Kidney epithelial cell (primary cell): ENCODE measurements around the gene RAB42. TPM values are rescaled to one million over a fixed set of nuclear protein-coding genes. Genes with fewer than 3 reads are reported as not detected.
A peak's percentile ranks its signal among the peaks of the same experiment; 100 is the strongest.
"Not testable (repeated sequence)": the region's sequence is repeated elsewhere in the genome, so short reads cannot be mapped to it uniquely, and the experiment has no call there.

Experiments used
- DNase-seq: peaks from one replicate; pipeline ENCODE4 v3.0.0-alpha.2; 2010; ENCODE audit warnings: low read depth
- H3K27me3 ChIP-seq: 2 replicates; pipeline ENCODE4 v1.6.0; 2011; ENCODE audit warnings: low read length; ENCODE audit not compliant: control insufficient read depth, insufficient read depth
- H3K36me3 ChIP-seq: 2 replicates; pipeline ENCODE4 v1.5.1; 2011; ENCODE audit warnings: low read length; ENCODE audit not compliant: control insufficient read depth, insufficient read depth
- H3K4me3 ChIP-seq: 2 replicates; pipeline ENCODE4 v1.5.1; 2011; ENCODE audit warnings: low read depth, mild to moderate bottlenecking, control low read depth, low read length
- total RNA-seq: library from RNA; depleted of rRNA; stranded (reverse); fragments of >200 nt; gene quantifications from 2 replicates; pipeline ENCODE4 v1.2.3, GENCODE V29; 2015
- TF ChIP-seq, protein P1 (sequence below): IDR thresholded peaks from 2 replicates; pipeline ENCODE4 v1.5.1; 2011; ENCODE audit warnings: mild to moderate bottlenecking, moderate library complexity, low read length, control low read depth, inconsistent platforms; ENCODE audit not compliant: insufficient read depth, poor library complexity, severe bottlenecking

Gene RAB42
- total RNA-seq, 1 donor from 2014 or later: 13.5 TPM

DNA sequence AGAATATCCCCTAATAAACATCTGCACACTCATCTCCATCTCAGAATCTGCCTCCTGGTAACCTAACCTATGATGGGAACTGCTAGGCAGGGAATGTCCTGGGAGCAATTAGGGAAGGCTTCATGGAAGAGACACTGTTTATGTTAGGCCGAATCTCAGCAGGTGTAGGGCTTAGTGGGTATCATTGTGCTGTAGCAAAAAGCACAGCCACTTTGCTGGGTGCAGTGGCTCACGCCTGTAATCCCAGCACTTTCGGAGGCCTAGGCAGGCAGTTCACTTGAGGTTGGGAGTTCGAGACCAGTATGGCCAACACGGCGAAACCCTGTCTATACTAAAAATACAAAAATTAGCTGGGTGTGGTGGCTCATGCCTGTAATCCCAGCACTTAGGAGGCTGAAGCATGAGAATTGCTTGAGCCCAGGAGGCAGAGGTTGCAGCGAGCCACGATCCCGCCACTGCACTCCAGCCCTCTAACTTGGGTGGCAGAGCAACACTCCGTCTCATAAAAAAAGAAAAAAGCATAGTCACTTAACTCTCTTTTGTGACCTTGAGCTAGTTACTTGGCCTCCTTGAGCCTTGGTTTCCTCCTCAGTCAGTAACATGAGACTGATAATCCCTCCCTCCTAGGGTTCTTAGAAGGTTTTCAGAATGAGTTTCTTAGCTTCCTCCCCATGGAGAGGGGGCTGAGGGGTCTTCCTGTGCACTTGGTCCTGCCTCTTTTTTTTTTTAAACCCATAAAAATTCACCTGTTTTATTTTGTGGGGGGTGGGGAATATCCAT lies 3.5 kb downstream of the RAB42 start:
- no peak overlapping the region for H3K4me3 ChIP-seq
- TF ChIP-seq, protein P1, sequence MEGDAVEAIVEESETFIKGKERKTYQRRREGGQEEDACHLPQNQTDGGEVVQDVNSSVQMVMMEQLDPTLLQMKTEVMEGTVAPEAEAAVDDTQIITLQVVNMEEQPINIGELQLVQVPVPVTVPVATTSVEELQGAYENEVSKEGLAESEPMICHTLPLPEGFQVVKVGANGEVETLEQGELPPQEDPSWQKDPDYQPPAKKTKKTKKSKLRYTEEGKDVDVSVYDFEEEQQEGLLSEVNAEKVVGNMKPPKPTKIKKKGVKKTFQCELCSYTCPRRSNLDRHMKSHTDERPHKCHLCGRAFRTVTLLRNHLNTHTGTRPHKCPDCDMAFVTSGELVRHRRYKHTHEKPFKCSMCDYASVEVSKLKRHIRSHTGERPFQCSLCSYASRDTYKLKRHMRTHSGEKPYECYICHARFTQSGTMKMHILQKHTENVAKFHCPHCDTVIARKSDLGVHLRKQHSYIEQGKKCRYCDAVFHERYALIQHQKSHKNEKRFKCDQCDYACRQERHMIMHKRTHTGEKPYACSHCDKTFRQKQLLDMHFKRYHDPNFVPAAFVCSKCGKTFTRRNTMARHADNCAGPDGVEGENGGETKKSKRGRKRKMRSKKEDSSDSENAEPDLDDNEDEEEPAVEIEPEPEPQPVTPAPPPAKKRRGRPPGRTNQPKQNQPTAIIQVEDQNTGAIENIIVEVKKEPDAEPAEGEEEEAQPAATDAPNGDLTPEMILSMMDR: no peak
- no peaks in the 10 kb centered on the region for H3K36me3 ChIP-seq
- no peak for DNase-seq
- H3K27me3 ChIP-seq: peaks cover 2% of the 10 kb centered on the region

DNA sequence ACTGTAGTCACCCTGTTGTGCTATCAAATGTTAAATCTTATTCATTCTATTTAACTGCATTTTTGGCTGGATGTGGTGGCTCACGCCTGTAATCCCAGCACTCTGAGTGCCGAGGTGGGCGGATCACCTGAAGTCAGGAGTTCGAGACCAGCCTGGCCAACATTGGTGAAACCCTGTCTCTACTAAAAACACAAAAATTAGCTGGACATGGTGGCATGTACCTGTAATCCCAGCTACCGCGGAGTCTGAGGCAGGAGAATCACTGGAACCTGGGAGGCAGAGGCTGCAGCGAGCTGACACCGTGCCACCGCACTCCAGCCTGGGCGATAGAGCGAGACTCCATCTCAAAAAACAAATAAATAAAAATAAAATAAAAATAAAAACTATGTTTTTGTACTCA lies 4.2 kb downstream of the RAB42 start:
- not testable (repeated sequence) for H3K4me3 ChIP-seq, DNase-seq, H3K36me3 ChIP-seq, H3K27me3 ChIP-seq

DNA sequence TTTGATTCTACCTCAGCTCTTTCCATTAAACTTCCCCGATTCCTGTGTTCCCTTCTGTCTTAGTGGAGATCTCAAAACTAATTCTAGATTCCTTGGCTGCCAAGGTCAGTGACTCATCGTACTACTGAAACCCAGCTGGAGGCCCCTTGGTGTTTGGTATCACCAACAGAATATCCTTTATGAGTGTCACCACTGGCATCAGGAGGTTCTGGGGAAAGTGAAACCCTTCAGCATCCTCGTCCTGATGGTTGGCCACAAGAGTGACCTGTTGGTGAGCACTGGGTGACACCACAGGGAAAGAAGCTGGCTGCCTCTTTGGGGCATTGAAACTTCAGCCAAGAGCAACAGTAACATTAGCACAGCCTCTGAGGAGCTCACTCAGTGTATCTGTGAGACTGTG lies 9.6 kb downstream of the RAB42 start:
- H3K4me3 ChIP-seq: no peak overlapping the region
- no peaks in the 10 kb centered on the region for H3K27me3 ChIP-seq
- peak; percentile 80 for DNase-seq
- H3K36me3 ChIP-seq: no peaks in the 10 kb centered on the region
- TF ChIP-seq, protein P1: no peak

DNA sequence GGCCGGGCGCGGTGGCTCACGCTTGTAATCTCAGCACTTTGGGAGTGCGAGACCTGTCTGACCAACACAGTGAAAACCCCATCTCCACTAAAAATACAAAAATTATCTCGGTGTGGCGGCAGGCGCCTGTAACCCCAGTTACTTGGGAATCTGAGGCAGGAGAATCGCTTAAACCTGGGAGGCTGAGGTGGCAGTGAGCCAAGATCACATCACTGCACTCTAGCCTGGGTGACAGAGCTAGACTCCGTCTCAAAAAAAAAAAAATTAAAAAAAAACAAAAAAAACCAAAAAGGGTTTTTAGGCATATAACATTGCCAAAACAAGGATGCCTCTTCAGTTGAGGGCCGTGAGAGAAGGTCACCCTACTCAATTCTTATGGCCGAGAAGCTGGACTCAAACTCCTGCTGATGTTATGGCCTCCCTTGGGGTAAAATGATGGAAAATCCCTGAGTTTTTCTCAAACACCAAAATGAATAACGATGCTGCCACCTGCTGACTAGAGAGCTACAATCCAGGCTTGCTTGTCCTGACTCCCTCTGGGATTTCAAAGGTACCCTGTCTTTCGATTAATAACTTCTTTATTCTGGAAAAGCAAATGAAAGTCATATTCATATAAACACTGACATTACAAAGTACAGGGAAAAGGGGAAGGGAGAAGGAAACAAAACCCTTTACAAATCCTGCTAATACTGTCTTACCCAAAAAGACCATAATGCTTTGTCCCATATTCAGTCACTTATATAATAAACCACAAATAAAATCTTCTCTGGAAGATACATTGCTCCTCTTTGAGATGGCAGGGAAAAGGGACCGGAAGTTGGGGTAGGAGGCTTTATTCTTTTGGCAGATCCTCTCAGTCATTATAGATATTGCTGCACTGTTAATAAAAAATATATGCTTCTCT lies 10.7 kb downstream of the RAB42 start:
- Histone ChIP-seq H3K36me3 (no peaks in the 10 kb centered on the region), H3K27me3 (no peaks in the 10 kb centered on the region), H3K4me3 (no peak overlapping the region)
- TF ChIP-seq, protein P1: peak; percentile 58
- no peak for DNase-seq

DNA sequence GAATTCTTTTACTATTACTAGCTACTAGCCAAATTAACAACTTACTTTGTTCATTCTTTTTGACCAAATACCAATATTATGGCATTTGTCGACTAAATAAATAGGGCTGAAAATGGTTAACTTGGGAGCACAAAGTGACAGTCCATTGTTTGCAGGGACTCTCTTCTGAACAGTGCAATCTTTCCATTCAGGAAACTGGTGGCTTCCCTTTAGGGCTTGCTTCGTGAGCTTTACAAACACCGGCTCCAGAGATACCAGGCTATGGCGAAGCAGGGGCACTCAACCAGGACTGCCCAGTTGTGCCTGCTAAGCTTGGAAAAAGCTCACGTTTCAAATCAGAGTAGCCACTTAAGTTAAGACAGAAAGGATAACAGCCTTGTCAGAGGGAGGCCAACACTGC lies 12.3 kb downstream of the RAB42 start:
- Histone ChIP-seq H3K36me3 (no peaks in the 10 kb centered on the region), H3K4me3 (no peak overlapping the region), H3K27me3 (no peaks in the 10 kb centered on the region)
- DNase-seq: no peak
- TF ChIP-seq, protein P1: no peak

DNA sequence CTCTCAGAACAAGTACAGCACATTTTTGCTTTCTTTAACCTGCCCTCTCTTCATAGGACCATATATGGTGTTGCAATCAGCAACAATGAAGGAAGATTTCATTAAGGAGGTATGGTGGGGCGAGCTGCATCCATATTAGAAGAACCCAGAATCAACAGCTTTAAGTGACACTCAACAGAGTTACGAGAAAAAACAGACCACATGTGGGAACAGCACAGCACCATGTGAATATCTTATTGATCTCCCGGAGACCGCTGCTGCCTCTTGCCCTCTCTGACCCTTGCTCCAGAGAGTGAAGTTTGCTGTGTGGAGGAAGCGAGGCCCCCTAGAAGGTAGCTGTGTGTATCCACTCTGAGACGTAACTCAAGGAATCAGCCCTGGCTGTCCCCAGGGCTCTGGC lies 12.9 kb downstream of the RAB42 start:
- Histone ChIP-seq H3K27me3 (no peaks in the 10 kb centered on the region), H3K36me3 (no peaks in the 10 kb centered on the region), H3K4me3 (no peak overlapping the region)
- TF ChIP-seq, protein P1: no peak
- DNase-seq: no peak
